ENCODE results near the gene PSMD9.
"Not testable (repeated sequence)": the region's sequence is repeated elsewhere in the genome, so short reads cannot be mapped to it uniquely, and the experiment has no call there.

PSMD9 gene

GRCh38 chr12:121888478-121889273, at the start of gene PSMD9:
Gene PSMD9 (plus strand): TSS chr12:121888790. CDS start chr12:121888857, 67 bp downstream.
- H3K4me3 ChIP-seq (ENCODE audit: low read depth, low read length): peak within 1 kb of the TSS; percentile 76
- peak; percentile 95 for DNase-seq (ENCODE audit: low read depth)

GRCh38 chr12:121839106-121839992, 49.2 kb upstream of the PSMD9 start:
- peak; percentile 90 for DNase-seq (ENCODE audit: low read depth)
- H3K4me3 ChIP-seq (ENCODE audit: low read depth, low read length): peak overlapping the region; percentile 60

- peak overlapping the region; percentile 60 for H3K4me3 ChIP-seq (ENCODE audit: low read depth, low read length)
- DNase-seq (ENCODE audit: low read depth): no peak
Observed at GRCh38 chr12:121839993-121840761, 48.4 kb upstream of the PSMD9 start.

- H3K4me3 ChIP-seq (ENCODE audit: low read depth, low read length): no peak overlapping the region
- DNase-seq (ENCODE audit: low read depth): no peak
Observed at GRCh38 chr12:121843236-121843982, 45.2 kb upstream of the PSMD9 start.

GRCh38 chr12:121845701-121846100, 42.9 kb upstream of the PSMD9 start:
- no peak overlapping the region for H3K4me3 ChIP-seq (ENCODE audit: low read depth, low read length)
- DNase-seq (ENCODE audit: low read depth): no peak

GRCh38 chr12:121849211-121849610, 39.4 kb upstream of the PSMD9 start:
- no peak for DNase-seq (ENCODE audit: low read depth)
- no peak overlapping the region for H3K4me3 ChIP-seq (ENCODE audit: low read depth, low read length)

- no peak for DNase-seq (ENCODE audit: low read depth)
- no peak overlapping the region for H3K4me3 ChIP-seq (ENCODE audit: low read depth, low read length)
Observed at GRCh38 chr12:121849665-121850064, 38.9 kb upstream of the PSMD9 start.

- not testable (repeated sequence) for H3K4me3 ChIP-seq (ENCODE audit: low read depth, low read length); DNase-seq (ENCODE audit: low read depth)
Observed at GRCh38 chr12:121852392-121852791, 36.2 kb upstream of the PSMD9 start.

- DNase-seq (ENCODE audit: low read depth): no peak
- H3K4me3 ChIP-seq (ENCODE audit: low read depth, low read length): no peak overlapping the region
Observed at GRCh38 chr12:121857322-121858246, 31.0 kb upstream of the PSMD9 start.

- no peak overlapping the region for H3K4me3 ChIP-seq (ENCODE audit: low read depth, low read length)
- DNase-seq (ENCODE audit: low read depth): no peak
Observed at GRCh38 chr12:121858318-121858661, 30.3 kb upstream of the PSMD9 start.

- H3K4me3 ChIP-seq (ENCODE audit: low read depth, low read length): no peak within 1 kb of the TSS
- DNase-seq (ENCODE audit: low read depth): peak; percentile 48
Observed at GRCh38 chr12:121858662-121859572, 29.7 kb upstream of the PSMD9 start, which contains the start of gene HPD. Gene HPD (minus strand): TSS chr12:121858859. CDS start chr12:121858823, 36 bp downstream.

GRCh38 chr12:121860257-121860656, 28.3 kb upstream of the PSMD9 start:
- H3K4me3 ChIP-seq (ENCODE audit: low read depth, low read length): no peak overlapping the region

GRCh38 chr12:121860699-121861098, 27.9 kb upstream of the PSMD9 start:
- not testable (repeated sequence) for H3K4me3 ChIP-seq (ENCODE audit: low read depth, low read length)

More at GRCh38 chr12:121860257-121860656, 28.3 kb upstream of the PSMD9 start:
- no peak for DNase-seq (ENCODE audit: low read depth)

GRCh38 chr12:121861636-121862254, 26.8 kb upstream of the PSMD9 start:
- DNase-seq (ENCODE audit: low read depth): no peak
- H3K4me3 ChIP-seq (ENCODE audit: low read depth, low read length): peak overlapping the region; percentile 35

More at GRCh38 chr12:121860699-121861098, 27.9 kb upstream of the PSMD9 start:
- DNase-seq (ENCODE audit: low read depth): not testable (repeated sequence)

GRCh38 chr12:121866331-121866730, 22.3 kb upstream of the PSMD9 start:
- no peak for DNase-seq (ENCODE audit: low read depth)
- no peak overlapping the region for H3K4me3 ChIP-seq (ENCODE audit: low read depth, low read length)

GRCh38 chr12:121869229-121869628, 19.4 kb upstream of the PSMD9 start:
- not testable (repeated sequence) for DNase-seq (ENCODE audit: low read depth); H3K4me3 ChIP-seq (ENCODE audit: low read depth, low read length)

All from skeletal muscle cell (primary cell).